Epidermal melanocyte (primary cell): ENCODE measurements around the gene DSCAM.

ENCODE experiments used
- DNase-seq: peaks from one replicate; pipeline ENCODE4 v3.0.0; 2011; ENCODE audit warnings: low spot score; ENCODE audit not compliant: insufficient read length

The DSCAM gene

GRCh38 chr21:40706806-40707655 is 139.9 kb downstream of the DSCAM start:
- no peak for DNase-seq

- no peak for DNase-seq
These were observed 140.8 kb downstream of the DSCAM start for GRCh38 chr21:40706176-40706575.

- DNase-seq, result no peak
These were observed 142.8 kb downstream of the DSCAM start for GRCh38 chr21:40704141-40704540.

GRCh38 chr21:40699366-40699765 is 147.6 kb downstream of the DSCAM start:
- no peak for DNase-seq

DNA sequence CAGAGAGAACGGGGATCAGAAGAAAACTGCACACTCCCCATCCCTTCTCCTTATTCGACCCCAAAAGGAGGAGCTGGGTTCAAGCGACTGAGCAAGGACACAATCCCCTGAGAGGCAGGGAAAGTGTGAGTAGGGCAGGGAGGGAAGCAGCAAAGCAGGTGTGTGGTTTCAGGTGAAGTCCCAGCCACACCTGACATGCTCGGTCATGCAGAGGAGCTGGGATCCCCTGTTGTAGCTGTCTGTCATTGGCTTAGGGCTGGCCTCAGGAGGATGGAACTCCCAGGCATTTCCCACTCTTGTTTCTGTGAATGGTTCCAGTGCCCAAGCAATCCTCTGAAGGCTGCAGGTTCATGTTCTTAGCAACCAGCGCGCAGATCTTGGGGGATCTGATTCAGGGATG is 150.7 kb downstream of the DSCAM start:
- no peak for DNase-seq

DNA sequence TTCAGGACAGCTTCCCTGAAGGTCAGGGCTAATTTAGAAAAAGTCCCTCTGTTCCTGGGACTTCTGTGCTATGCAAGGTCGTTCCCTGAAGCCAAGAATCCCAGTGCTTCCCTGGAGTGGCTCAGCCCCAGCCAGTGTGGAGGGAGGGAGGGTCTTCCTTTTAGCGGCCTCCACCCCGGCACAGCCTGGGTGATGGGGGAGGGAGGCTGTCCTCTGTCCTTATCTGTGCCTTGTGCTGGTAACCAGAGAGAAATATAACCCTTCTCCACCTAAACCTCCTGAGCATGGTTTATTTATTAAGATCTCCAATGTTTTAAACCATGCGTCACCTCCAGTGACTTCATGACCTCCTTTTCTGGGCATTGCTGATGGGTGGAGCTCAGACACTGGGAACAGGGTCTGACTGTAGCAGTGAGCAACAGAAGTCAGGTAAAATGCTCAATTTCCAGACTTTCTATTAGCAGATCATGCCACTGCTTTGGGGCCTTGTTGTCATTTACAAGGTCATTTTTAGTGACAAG is 157.1 kb downstream of the DSCAM start:
- no peak for DNase-seq

DNA sequence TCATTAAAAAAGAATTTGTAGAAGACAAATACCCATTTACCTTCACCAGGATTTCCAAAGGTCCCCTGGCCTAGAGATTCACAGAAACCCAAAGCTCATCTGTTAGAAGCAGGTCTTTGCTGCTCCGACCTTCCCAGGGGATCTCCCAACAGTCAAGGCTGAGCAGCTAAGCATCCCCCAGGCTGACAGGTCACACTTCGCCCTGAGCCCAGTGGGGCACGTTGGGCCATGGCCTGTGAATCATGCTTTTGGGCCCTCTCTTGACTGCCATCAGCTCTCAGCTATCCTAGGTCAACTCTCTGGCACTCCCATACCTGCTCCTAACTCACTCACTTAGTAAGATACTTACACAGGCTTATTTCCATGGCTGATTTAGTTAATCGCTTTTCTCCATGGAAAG is 157.7 kb downstream of the DSCAM start:
- no peak for DNase-seq

DNA sequence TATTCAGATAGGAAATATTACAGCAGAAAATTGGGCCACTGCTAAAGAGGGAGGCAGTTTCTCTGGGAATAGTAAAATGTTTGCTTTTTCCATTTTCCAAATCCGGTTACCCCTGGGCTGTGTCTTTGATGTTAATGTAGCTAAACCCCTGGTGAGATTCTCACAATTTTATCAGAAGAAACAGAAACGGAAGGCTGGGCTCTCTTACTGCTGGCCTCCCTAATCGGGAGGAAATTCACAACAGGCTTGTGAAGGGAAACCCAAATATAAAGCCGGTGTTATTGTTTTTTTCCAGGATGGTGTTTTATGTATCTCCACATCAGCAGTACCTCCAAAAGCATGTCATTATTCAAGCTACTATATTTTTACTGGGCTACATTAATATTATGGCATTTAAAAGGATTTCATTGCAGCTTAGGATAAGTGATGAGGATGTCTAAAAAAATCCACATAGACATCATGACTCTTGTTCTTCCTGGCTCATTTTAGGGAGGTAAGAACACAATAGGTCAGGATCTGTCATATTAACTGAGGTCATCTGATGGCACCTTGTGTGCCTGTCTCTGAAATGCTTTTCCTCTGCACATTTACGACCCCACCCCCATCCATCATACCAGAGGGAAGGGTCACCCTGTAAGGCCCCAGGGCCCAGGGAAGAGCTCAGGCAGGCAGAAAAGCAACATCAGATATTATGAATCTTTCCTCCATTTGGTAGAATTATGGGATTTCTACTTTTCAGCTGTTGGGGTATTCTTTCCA is 158.7 kb downstream of the DSCAM start:
- no peak for DNase-seq

- DNase-seq, result no peak
These were observed 159.3 kb downstream of the DSCAM start for GRCh38 chr21:40687625-40688024.

GRCh38 chr21:40686526-40686925 is 160.4 kb downstream of the DSCAM start:
- no peak for DNase-seq

GRCh38 chr21:40685141-40685540 is 161.8 kb downstream of the DSCAM start:
- DNase-seq, result no peak

- no peak for DNase-seq
These were observed 162.2 kb downstream of the DSCAM start for GRCh38 chr21:40684726-40685125.

- no peak for DNase-seq
These were observed 163.6 kb downstream of the DSCAM start for GRCh38 chr21:40683349-40683748.

DNA sequence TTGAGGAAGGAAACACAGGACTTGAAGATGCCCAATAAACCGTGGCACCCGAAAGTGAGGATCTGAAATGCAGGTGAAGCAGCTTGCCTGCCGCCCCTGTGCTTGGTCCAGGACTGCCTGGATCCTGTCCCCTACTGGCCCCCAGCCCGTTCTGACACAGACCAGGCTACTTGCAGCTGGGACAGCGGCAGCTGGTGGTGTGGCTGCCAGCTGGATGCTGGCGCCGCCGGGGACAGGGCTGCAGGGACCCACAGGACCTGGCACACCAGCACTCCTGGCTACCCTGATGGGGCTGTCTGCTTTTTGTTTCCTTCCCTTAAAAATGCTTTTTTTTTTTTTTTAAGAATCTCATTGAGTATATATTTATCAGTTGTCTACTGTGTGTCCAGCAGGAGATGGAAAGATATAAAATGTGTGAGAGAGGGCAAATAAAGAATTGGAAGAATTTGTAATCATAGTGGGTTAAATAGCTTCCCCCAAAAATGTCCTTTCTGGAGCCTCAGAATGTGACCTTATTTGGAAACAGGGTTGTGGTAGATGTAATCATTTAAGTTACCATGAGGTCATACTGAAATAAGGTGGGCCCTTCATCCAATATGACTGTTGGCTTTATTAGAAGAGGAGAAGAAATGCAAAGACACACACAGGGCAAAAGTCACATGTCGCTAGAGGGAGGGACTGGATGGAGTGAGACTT is 165.6 kb downstream of the DSCAM start:
- DNase-seq, result no peak

DNA sequence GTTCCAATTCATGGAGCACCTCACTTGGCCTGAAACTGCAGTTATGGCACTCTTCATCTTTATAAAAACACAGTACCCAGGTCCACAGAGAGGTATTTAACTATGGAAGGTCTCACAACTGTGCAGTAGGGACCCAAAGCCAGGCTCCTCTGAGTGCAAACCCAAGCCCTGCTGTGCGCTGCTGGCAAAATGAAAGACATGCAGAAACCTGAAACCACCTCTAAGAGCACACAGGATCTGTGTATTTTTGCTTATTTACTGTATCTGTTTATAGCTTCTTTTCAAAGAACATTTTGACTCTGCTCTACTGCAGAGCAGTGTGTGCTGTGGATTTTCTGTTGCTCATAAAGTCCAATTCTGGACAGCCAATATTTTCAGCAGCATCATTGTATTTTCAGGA is 166.6 kb downstream of the DSCAM start:
- no peak for DNase-seq

GRCh38 chr21:40678681-40679284 is 168.2 kb downstream of the DSCAM start:
- no peak for DNase-seq

- no peak for DNase-seq
These were observed 171.9 kb downstream of the DSCAM start for GRCh38 chr21:40675017-40675416.

DNA sequence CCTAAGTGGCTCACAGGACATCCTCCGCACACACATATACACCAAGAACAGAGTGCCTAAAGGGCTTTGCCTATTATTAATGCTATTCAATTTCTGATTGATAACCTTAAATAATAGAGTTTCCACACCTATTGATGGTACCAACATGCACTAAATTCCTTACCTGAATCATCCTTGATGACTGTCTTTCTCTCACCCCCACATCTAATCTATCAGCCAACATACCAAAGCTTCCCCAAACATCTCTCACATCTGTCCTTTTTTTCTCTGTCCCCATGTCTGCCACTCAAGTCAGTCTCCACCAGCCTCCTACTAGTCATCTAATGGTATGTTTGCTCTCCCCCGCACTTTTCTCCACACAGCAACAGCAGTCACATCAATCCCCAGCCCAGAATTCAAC is 174.4 kb downstream of the DSCAM start:
- no peak for DNase-seq

GRCh38 chr21:40671716-40672115 is 175.2 kb downstream of the DSCAM start:
- DNase-seq, result no peak

DNA sequence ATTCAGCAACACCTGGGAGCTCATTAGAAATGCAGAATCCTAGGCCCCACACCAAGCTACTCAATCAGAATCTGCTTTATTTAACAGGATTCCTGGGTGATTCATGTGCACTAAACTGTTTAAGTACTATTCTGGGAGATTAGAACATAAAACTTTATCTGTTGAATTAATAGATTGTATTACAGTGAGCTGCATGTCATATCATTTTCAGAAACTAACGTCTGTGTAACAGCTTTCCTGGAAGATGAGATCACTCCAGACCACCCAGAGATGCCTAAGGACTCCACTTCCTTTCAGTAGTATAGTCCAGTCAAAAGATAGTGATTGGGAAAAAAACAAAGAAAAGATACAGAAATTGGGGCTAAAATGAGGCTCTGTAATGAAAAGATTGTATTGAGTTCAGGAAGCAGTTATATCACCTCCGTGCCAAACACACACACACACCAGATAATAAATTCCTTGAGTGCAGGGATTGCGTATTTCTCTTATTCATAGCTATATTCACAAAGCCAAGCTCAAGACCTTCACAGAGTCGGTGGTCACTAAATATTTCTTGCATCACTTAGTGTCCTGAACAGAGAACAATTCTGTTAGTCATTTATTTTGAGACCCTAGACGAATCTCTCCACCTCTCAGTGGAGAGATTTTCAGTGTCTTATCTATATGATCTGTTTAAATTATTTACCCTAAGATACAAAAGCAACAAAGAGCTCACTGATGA is 178.2 kb downstream of the DSCAM start:
- DNase-seq, result no peak

DNA sequence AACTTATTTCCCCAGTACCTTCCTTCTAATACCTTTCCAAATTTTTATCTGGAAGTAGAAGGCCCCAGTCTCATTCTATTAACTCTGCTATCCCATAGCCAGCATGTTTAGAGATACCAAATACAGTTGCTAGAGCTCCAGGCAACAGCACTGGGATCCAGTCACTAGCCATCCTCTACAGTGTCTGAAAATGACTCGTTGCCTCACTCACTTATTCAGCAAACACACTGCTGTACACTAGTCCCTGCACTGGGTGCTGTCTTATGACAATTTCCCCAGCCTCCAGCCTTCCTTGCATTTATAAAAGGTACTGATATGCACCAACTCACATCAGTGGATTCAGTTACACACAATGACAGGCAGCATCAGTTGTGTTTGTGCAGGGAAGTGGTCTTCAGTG is 179.0 kb downstream of the DSCAM start:
- DNase-seq, result no peak
